IPS-NIHi7 (cell line): ENCODE measurements around the gene METTL22.

Source experiments
- DNase-seq: peaks from one replicate; pipeline ENCODE4 v3.0.0; 2012; ENCODE audit warnings: mixed read lengths; ENCODE audit errors: extremely low spot score

Gene METTL22

GRCh38 chr16:8631818-8632465 lies 10.4 kb downstream of the METTL22 start:
- DNase-seq, result no peak

DNA sequence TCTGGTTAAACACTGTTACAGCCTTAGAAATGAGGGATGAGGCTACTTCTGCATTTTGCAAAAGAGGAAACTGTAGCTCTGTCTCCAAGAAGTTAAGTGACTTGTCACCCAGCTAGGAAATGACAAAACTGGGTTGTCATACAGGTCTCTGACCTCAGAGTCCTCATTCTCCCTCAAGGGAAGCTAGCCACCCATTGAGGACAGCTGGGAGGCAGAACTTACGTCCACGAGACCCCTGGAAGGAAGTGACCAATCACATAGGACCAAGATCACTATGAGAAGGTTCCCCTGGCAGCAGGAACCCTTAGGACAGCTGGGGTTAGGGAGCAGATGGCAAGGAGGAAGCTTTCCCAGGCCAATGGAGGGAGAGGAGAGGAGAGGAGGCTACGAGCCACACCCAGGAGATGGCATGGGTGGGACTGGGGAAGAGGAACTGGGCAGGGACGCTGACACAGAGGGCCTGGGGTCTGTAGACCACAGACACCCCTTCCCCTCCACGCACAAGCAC lies 11.2 kb downstream of the METTL22 start:
- no peak for DNase-seq

GRCh38 chr16:8634991-8635736 lies 13.7 kb downstream of the METTL22 start:
- peak; percentile 80 for DNase-seq

- no peak for DNase-seq
These were observed 18.2 kb downstream of the METTL22 start for GRCh38 chr16:8639694-8640093.

DNA sequence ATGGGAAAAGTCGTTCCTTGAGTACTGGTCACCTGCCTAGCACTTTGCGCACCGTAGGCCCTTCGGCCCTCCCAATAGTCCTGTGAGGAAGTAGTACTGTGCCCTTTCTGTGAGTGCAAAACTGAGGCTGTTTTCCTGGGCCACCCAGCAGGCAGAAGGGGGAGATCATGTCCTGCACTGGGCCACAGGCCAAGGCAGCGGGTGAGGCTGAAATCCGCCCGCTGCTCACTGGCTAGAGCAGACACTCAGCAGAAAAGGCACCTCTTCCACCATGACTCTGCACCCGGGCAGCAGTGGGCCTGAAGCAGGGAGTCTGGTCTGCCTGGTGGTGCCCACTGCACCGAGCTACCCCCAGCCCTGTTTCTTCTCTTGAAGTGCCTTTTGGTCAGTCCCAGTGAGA lies 20.2 kb downstream of the METTL22 start:
- DNase-seq, result no peak

GRCh38 chr16:8642146-8642545 lies 20.6 kb downstream of the METTL22 start:
- no peak for DNase-seq

DNA sequence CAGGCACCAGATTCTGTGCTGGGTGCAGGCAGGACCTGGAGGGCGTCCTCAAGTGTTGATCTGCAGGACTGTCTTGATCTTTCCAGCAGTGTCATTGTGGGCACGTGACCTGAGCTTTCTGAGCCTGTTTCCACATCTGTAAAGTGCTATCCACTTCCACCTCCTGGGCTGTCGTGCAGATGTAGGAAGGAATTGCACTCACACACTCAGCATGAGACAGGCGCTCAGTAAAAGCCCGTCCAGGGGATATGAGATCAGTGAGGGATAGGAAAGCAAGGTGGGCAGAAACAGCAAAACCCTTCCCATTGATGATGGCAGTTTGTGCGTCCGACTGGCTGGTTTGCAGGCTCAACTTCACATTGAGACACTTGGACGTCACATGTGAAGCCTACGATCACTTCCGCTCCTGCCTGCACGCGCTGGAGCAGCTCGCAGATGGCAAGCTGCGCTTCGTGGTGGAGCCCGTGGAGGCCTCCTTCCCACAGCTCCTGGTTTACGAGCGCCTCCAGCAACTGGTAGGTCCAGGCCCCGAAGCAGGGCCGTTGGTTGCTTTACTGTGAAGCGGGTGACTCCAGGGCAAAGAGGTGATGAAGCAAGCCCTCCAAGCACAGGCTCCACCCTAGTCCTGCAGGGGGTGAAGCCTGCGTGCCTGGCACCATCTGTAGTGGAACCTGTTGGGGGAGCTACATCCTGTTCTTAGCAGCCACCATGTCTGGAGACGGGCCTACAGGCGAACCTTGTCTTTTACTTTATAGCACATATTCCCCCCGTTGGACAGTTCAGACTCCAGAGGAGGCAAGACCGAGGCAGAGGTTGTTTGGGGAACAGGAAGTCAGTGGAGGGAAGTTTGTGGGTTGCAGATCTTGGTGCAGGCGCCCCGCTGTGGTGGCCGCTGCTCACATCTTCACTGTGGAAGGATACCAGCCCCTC lies 23.0 kb downstream of the METTL22 start:
- DNase-seq, result no peak

DNA sequence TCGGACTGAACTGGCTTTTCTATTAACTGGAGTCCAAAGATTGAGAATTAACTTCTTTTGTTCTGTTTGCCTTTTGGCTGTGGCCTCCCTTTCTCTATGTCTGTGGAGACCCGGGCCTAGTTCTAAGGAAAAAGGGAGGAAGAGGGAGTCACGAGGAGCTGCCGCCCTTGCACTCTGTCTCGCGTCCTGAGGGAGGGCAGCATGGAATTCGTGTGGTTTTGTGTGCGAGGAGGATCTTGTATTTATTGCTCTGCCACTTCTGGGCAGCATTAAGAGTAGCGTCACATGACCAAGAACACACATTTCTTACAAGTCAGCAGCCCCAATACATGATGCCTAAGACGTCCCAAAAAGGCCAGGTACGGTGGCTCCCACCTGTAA lies 23.6 kb downstream of the METTL22 start:
- DNase-seq, result no peak

DNA sequence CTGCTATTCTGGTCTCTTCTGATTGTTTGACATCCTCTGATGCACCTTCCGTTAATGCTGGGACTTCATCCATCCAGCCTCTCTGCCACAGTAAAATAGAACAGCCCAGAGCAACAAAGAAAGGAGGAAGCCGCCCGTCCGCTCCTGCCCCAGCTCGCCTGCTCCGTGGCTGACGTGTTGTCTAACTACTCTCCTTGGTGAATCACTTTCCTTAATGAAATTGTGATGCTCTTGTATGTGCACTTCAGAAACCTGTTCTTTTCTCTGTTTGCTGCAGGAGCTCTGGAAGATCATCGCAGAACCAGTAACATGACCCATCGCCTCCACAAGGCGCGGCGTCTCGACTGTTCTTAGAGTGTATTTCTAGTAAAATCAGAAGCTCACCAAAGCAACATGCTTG lies 24.3 kb downstream of the METTL22 start:
- DNase-seq, result no peak

DNA sequence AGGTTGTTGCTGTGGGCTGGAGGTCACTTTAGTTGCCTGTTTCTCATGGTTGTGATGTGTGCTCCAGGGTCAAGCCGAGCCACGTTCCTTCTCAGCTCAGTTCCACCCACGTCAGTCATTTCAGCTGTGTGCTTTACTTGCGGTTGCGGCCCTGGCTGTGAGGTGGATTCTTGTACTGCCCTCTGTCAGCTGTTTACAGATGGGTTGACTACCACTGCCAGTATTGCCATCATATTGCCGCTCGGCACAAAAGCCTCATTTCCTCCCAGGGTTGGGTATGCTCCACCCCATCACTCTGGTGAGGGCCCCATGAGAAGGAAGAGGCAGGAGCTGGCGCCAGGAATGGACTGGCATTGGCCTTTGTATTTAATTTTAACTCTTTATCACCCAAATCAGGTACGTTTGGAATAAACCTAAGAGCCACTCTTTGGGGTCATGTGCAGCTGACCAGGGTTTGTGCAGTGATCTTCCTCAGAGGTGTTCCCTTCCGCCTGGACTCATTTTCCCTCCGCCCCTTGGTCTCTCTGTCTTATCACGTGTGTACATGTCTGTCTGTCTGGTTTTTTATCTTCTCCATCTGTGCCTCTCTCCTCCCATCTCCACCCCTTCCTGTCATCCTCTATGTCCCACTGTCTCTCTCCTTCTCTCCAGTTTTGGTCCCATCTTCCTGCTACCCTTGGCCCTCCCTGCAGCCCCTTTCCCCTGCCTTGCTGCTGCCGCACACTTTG lies 25.0 kb downstream of the METTL22 start:
- DNase-seq, result no peak

DNA sequence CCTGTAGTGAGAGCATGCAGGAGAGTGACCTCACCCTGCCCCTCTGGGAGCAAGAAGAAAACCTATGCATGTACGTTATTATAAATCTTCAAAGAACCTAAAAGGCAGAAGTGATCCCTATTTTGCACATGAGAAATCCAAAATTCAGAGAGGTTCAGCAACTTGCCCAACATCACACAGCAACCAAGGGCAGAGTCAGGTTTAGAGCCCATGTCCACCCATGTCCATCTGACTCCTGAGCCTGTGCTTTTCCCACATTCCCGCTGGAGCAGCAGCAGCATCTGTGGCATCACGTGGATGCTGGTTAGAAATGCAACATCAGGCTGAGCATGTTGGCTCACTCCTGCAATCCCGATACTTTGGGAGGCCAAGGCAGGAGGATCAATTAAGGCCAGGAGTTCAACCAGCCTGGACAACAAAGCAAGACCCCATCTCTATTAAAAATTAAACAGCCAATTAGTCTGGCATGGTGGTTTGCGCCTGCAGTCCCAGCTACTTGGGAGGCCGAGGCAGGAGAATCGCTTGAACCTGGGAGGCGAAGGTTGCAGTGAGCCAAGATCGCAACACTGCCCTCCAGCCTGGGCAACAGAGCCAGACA lies 26.3 kb downstream of the METTL22 start:
- DNase-seq, result no peak

DNA sequence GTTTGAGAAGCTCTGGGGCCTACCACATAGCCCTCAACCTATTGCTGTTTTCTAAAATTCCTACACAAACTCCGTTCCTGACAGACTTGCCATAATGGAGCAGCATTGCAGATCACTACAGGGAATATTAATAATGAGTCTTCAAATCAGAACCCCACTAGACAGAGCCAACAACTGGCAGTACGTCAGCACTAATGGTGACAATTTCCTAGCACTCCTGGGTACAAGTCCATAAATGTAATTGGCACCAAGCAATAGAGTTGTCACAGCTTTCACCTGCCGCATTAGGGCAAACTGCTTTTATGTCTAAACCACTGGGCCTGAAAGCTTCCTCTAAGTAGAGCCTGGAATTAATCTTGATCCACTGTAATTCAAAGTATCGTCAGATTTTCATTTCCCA lies 27.4 kb downstream of the METTL22 start:
- no peak for DNase-seq

- no peak for DNase-seq
These were observed 28.5 kb downstream of the METTL22 start for GRCh38 chr16:8649829-8650554.

DNA sequence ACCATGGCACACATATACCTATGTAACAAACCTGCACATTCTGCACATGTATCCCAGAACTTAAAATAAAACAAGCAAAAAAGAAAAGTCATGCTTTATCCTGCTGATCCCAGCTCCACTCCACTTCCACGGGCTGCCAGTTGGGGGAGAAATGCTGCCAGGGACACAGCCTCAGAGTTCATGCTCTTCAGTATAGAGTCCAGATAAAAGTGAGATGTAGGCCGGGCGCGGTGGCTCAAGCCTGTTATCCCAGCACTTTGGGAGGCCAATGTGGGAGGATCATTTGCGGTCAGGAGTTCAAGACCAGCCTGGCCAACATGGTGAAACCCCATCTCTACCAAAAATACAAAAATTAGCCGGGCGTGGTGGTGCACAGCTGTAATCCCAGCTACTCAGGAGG lies 30.5 kb downstream of the METTL22 start:
- peak; percentile 68 for DNase-seq

DNA sequence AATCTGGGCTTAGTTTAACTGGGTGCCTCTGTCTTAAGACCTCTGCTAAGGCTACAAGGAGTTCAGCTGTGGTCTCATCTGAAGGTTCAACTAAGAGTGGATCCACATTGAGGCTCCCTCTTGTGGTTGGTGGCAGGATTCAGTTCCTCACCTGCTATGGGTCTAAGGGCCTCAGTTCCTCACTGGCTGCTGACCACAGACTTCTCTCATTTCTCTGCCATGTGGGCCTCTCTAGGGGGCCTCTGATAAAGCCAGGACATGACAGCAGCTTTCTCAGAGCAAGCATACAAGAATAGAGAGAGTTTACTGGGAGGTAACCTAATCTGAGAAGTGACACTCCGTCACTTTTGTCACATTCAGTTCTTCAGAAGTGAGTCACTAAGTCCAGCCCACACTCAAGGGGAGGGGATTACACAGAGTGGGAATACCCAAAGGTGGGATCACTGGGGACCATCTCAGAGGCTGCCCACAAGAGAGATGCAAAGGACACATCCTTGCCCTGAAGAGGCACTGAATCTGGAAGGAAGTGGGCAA lies 33.8 kb downstream of the METTL22 start:
- DNase-seq, result peak; percentile 62

DNA sequence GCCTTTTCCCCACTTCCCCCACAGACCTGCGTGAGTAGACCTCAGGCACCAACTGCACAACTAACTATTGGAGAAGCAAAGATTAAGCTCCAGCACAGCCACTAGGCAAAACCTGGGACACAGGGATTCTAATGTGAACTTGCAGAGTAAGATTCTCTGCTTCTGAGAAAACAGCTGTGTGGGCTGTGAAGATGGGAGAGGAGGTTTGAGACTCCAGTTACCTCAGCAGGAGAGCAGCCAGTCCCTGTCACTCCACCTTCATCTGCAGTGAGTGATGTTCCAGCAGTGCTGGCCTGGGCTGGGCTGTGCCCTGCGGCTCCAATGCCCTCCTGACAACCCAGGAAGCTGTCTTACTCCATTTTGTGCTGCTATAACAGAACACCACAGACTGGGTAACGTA lies 34.9 kb downstream of the METTL22 start:
- no peak for DNase-seq

DNA sequence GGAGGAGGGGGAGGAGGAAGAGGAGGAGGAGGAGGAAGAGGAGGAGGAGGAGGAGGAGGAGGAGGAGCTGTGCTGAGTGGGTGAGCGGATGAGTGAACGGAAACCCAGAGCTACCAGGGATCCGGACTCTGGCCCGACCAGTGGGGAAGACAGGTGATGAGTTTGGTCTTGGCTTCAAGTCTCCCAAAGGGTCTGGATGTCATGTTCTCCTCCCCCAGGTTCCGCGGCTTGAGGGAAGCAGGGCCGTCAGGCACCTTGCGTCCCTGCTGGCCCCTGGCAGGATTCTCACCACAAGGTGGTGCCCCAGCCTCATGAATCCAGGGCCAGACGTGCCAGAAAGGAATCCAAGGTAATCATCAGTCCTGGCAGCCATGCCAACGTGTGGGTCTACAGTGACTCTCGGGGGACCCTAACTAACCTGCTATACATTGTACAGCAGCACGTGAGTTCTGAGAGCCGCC lies 39.4 kb downstream of the METTL22 start:
- DNase-seq, result peak; percentile 79

DNA sequence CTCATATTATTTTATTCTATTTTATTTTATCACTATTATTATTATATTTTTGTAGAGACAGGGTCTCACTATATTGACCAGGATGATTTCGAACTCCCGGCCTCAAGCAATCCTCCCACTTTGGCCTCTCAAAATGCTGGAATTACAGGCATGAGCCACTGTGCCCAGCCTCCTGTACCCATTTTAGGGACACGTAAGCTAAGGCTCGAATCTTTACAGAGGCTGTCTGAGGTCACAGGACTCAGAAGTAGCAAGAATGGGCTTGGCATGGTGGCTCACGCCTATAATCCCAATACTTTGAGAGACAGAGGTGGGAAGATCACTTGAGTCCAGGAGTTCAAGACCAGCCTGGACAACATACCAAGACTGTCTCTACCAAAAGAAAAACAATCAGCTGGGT lies 40.2 kb downstream of the METTL22 start:
- DNase-seq, result no peak

DNA sequence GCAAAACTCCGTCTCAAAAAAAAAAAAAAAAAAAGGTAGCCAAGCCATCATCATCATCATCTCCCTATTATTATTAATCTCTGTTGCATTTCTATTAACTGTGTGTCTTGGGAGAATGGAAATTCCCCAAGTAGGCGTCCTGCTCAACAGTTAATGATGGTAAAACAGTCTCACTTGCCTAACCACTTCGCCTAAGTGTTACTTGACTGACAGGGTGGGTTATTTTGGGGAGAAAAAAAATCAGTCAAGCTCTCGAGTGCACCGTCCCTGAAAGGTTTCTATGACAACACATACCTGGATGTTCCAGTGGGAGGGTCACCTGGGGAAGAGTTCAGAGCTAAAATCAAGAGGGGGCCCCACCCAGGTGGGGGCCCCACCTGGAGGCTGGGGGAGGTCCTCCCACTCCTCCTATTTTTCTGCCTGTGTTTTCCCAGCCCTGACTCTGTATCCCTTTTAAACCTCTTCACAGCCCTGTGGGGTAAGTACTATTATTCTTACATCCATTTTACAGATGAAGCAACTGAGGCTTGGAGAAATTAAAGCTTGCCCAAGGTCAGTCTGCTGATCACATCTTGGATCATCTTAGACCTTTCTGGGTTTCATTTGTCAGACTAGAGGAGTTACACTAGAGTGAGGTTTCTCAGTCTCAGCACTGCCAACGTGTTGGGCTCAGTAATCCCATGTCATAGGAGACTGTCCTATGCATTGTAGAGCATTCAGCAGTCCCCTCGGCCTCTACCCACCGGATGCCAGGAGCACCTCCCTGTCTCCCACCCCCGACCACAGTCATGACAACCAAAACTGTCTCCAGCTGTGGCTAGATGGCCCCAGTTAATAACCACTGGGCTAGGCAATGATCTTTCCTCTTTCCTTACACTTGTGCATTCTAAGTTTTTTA lies 41.9 kb downstream of the METTL22 start:
- DNase-seq, result no peak
